NCI-H2171 (cell line): ENCODE data around the gene AP2M1.

Experiments
- DNase-seq: peaks from one replicate; lab custom pipeline; 2025; lab: John Stamatoyannopoulos, UW

AP2M1 gene

GRCh38 chr3:184228376-184229137 is 53.9 kb downstream of the AP2M1 start:
- no peak for DNase-seq

GRCh38 chr3:184229394-184230080 is 54.9 kb downstream of the AP2M1 start, which contains the start of gene VWA5B2:
VWA5B2 (plus strand) TSS chr3:184229585; CDS start chr3:184230529, 944 bp downstream.
- peak; percentile 81 for DNase-seq

- DNase-seq = peak; percentile 82
Observed at GRCh38 chr3:184230081-184230602, 55.5 kb downstream of the AP2M1 start.

GRCh38 chr3:184230603-184231528 is 56.2 kb downstream of the AP2M1 start:
- peak; percentile 51 for DNase-seq

GRCh38 chr3:184231671-184232070 is 57.0 kb downstream of the AP2M1 start:
- DNase-seq = no peak

GRCh38 chr3:184233127-184233843 is 58.6 kb downstream of the AP2M1 start:
- no peak for DNase-seq
